Endothelial cell of umbilical vein (primary cell): ENCODE measurements around the gene C1QA. TPM values are rescaled to one million over a fixed set of nuclear protein-coding genes. Genes with fewer than 3 reads are reported as not detected.

Experiments
- BruUV-seq: library from RNA; stranded (reverse); fragments of 400-500 nt; replicated peaks from 2 replicates; lab custom pipeline; 2021; lab: Mats Ljungman, UMichigan
- CTCF ChIA-PET: fragments of 300-600, 350-600 bp; sonication (Branson Sonifier 250); formaldehyde crosslinking; loops from one replicate; lab custom pipeline; 2021; ENCODE audit warnings: antibody characterized with exemption, inconsistent platforms; lab: Charles Lee
- POLR2A ChIA-PET: fragments of 300-600, 350-600 bp; sonication (Branson Sonifier 250); formaldehyde crosslinking; loops from one replicate; lab custom pipeline; 2021; ENCODE audit warnings: antibody characterized with exemption, inconsistent platforms; lab: Charles Lee
- DNase-seq: peaks from one replicate; pipeline ENCODE4 v3.0.0-alpha.2; 2011; ENCODE audit warnings: low read depth, low spot score
- FAIRE-seq: peaks from 2 replicates; lab custom pipeline; 2011; peaks lifted over from hg19 to GRCh38; lab: Jason Lieb, UNC
- H2AFZ ChIP-seq: 2 replicates; pipeline ENCODE4 v1.6.0; 2012; ENCODE audit warnings: low read depth, low read length, control low read depth, inconsistent platforms
- H3K27ac ChIP-seq: 2 replicates; pipeline ENCODE4 v1.5.1; 2011; ENCODE audit warnings: low read depth, mild to moderate bottlenecking, control low read depth, low read length, moderate library complexity; ENCODE audit not compliant: insufficient read depth
- H3K27me3 ChIP-seq, 2 experiments: 2 replicates each; pipeline versions ENCODE4 v1.6.0 to v1.6.1; 2011; ENCODE audit warnings: low read length in 2 of 2, mixed read lengths in 1 of 2; ENCODE audit not compliant: control insufficient read depth in 2 of 2, insufficient read depth in 2 of 2
- H3K36me3 ChIP-seq, 2 experiments: 2 replicates in 1 of 2; 3 replicates in 1 of 2; pipeline ENCODE4 v1.5.1; 2011; ENCODE audit warnings: low read length in 2 of 2, mild to moderate bottlenecking in 1 of 2, moderate library complexity in 1 of 2; ENCODE audit not compliant: control insufficient read depth in 2 of 2, insufficient read depth in 2 of 2; ENCODE audit errors: extremely low read depth in 1 of 2
- H3K4me1 ChIP-seq: 3 replicates; pipeline ENCODE4 v1.5.1; 2011; ENCODE audit warnings: mild to moderate bottlenecking, low read length; ENCODE audit not compliant: control insufficient read depth, insufficient read depth; ENCODE audit errors: extremely low read depth
- H3K4me2 ChIP-seq: 2 replicates; pipeline ENCODE4 v1.6.1; 2011; ENCODE audit warnings: low read length, control low read depth, mixed read lengths; ENCODE audit not compliant: insufficient read depth
- H3K4me3 ChIP-seq, 3 experiments: fragments of 200-600 bp in 1 of 3; sonication (generic), shearing (Covaris generic) in 1 of 3; replicated peaks in 1 of 3; 2 replicates each; pipeline ENCODE4 v1.5.1; 2011 to 2016; ENCODE audit warnings: control low read depth in 3 of 3, low read length in 3 of 3, mild to moderate bottlenecking in 2 of 3, inconsistent platforms in 1 of 3, low read depth in 1 of 3, moderate library complexity in 1 of 3; ENCODE audit not compliant: insufficient read depth in 1 of 3
- H3K79me2 ChIP-seq: 2 replicates; pipeline ENCODE4 v1.6.0; 2012; ENCODE audit warnings: low read length, inconsistent platforms; ENCODE audit not compliant: control insufficient read depth, insufficient read depth
- H3K9ac ChIP-seq: replicated peaks from 2 replicates; pipeline ENCODE3; 2011; ENCODE audit warnings: low read length, control low read depth; ENCODE audit not compliant: insufficient read depth; ENCODE audit errors: extremely low read depth
- H3K9me1 ChIP-seq: replicated peaks from 3 replicates; pipeline ENCODE4 v1.6.0; 2011; ENCODE audit warnings: mild to moderate bottlenecking, low read length; ENCODE audit not compliant: control insufficient read depth, insufficient read depth; ENCODE audit errors: extremely low read depth
- H3K9me3 ChIP-seq: replicated peaks from 2 replicates; pipeline ENCODE4 v1.5.1; 2012; ENCODE audit warnings: low read length, inconsistent platforms; ENCODE audit not compliant: control insufficient read depth, insufficient read depth
- H4K20me1 ChIP-seq: replicated peaks from 2 replicates; pipeline ENCODE3; 2011; ENCODE audit warnings: mild to moderate bottlenecking, low read length; ENCODE audit not compliant: control insufficient read depth, insufficient read depth; ENCODE audit errors: extremely low read depth
- CTCF ChIP-seq, 2 donors: IDR thresholded peaks; 1 replicate in 1 of 2; 2 replicates in 1 of 2; pipeline ENCODE4 v1.5.1; 2011; ENCODE audit warnings: low read length in 2 of 2, mild to moderate bottlenecking in 2 of 2, moderate library complexity in 2 of 2, control low read depth in 1 of 2, inconsistent platforms in 1 of 2, low read depth in 1 of 2; ENCODE audit not compliant: insufficient read depth in 1 of 2; ENCODE audit errors: extremely low read depth in 1 of 2
- EZH2 ChIP-seq: IDR thresholded peaks from 2 replicates; pipeline ENCODE4 v1.6.1; 2012; ENCODE audit warnings: borderline replicate concordance, low read depth, mild to moderate bottlenecking, moderate library complexity, low read length, inconsistent platforms; ENCODE audit not compliant: severe bottlenecking
- FOS ChIP-seq: IDR thresholded peaks from 2 replicates; pipeline ENCODE4 v1.6.1; 2011; ENCODE audit warnings: mild to moderate bottlenecking, low read length, moderate library complexity, borderline replicate concordance; ENCODE audit not compliant: insufficient read depth
- GATA2 ChIP-seq: IDR thresholded peaks from 2 replicates; pipeline ENCODE4 v1.7.0; 2011; ENCODE audit warnings: low read depth, mild to moderate bottlenecking, moderate library complexity, mixed read lengths, low read length; ENCODE audit not compliant: insufficient read length, insufficient read depth
- JUN ChIP-seq: IDR thresholded peaks from 2 replicates; pipeline ENCODE4 v1.6.1; 2011; ENCODE audit warnings: borderline replicate concordance, low read depth; ENCODE audit not compliant: insufficient read length, insufficient read depth
- MAX ChIP-seq: IDR thresholded peaks from 2 replicates; pipeline ENCODE4 v1.6.1; 2011; ENCODE audit not compliant: insufficient read depth, insufficient read length
- MYC ChIP-seq: IDR thresholded peaks from one replicate; pipeline ENCODE4 v1.6.1; 2011; ENCODE audit warnings: mild to moderate bottlenecking, low read depth, low read length
- POLR2A ChIP-seq: IDR thresholded peaks from 2 replicates; pipeline ENCODE4 v1.6.1; 2012; ENCODE audit warnings: low read depth, mild to moderate bottlenecking, control low read depth, low read length
- POLR2AphosphoS5 ChIP-seq: IDR thresholded peaks from 2 replicates; pipeline ENCODE4 v1.6.1; 2012; ENCODE audit warnings: low read depth, mild to moderate bottlenecking, control low read depth, low read length, moderate library complexity; ENCODE audit not compliant: insufficient read depth
- dilution Hi-C: fragments of 300-500 bp; cut with MboI; formaldehyde crosslinking; loops from one replicate; pipeline ENCODE4 v1.15.0; 2019; ENCODE audit warnings: low sequenced_read_pairs; ENCODE audit not compliant: extremely low pct_ligation_motif_present
- intact Hi-C: fragments of 100-400 bp; cut with micrococcal nuclease; formaldehyde crosslinking; loops from one replicate; pipeline ENCODE4 v1.10.0; 2022
- polyA plus RNA-seq, 4 experiments: library from polyadenylated mRNA; depleted of rRNA in 3 of 4; stranded (reverse) in 3 of 4; unstranded in 1 of 4; fragments of >200 nt; gene quantifications; 2 replicates each; pipeline versions ENCODE4 v1.2.1 to v1.2.3, GENCODE V29; 2011 to 2012; ENCODE audit warnings: missing spikeins in 1 of 4
- total RNA-seq: library from RNA; stranded (reverse); gene quantifications from 2 replicates; pipeline ENCODE4 v1.2.3, GENCODE V29; 2021

C1QA gene
- total and polyA plus RNA-seq, 2 donors (not counting 3 experiments of a cell fraction or from before 2014, with no cell fraction given), result not detected

GRCh38 chr1:22660716-22661241 lies 24.4 kb downstream of the C1QA start:
- no peak for DNase-seq
- dilution Hi-C loops, result loop anchor here (25.0 kb wide), 1 partner anchor 302 kb away; the partner anchor contains the start of gene LACTBL1
- TF ChIP-seq EZH2 (no peak), POLR2A (no peak), MAX (no peak), MYC (no peak), FOS (no peak), POLR2AphosphoS5 (no peak), JUN (no peak), CTCF (IDR thresholded peaks at IDR 0.05; ENCODE audit: extremely low read depth in 1 of 2, insufficient read depth in 1 of 2, low read depth in 1 of 2, low read length in 2 of 2) (no peak), GATA2 (no peak)

More at GRCh38 chr1:22660716-22661241, 24.4 kb downstream of the C1QA start:
- FAIRE-seq, result no peak
- Histone ChIP-seq H3K27ac (no peak overlapping the region), H3K9ac (no peak overlapping the region), H3K4me3 (no peak overlapping the region), H4K20me1 (no peaks in the 10 kb centered on the region), H3K4me2 (no peak overlapping the region), H3K4me1 (no peaks in the 10 kb centered on the region), H3K9me3 (no peaks in the 10 kb centered on the region), H3K27me3 (peaks cover 0 to 3% of the 10 kb centered on the region in 2 experiments), H3K9me1 (no peaks in the 10 kb centered on the region), H3K79me2 (no peaks in the 10 kb centered on the region), H2AFZ (no peak overlapping the region), H3K36me3 (no peaks in the 10 kb centered on the region)
- no TSS peak for BruUV-seq
- ChIA-PET POLR2A (no interaction called here), CTCF (no interaction called here)
- intact Hi-C loops, result no loop called here
